Vagina (tissue), 2 donors: ENCODE data around the gene ADRB2. TPM values are rescaled to one million over a fixed set of nuclear protein-coding genes. Genes with fewer than 3 reads are reported as not detected.

ENCODE experiments used
- DNase-seq, 2 donors: peaks; one replicate each; pipeline ENCODE4 v3.0.0-alpha.2; 2017; ENCODE audit errors: extremely low spot score in 2 of 2
- H3K27ac ChIP-seq: fragments of 200-600 bp; sonication (generic); one replicate; pipeline ENCODE4 v1.5.1; 2019
- H3K27me3 ChIP-seq: fragments of 200-600 bp; sonication (generic); one replicate; pipeline ENCODE4 v1.5.1; 2019
- H3K36me3 ChIP-seq, 2 donors: fragments of 200-600 bp; sonication (generic); one replicate each; pipeline ENCODE4 v1.5.1; 2017 to 2019
- H3K4me1 ChIP-seq: fragments of 200-600 bp; sonication (generic); one replicate; pipeline ENCODE4 v1.5.1; 2019
- H3K4me3 ChIP-seq, 2 donors: fragments of 200-600 bp; sonication (generic); 1 replicate in 1 of 2; 2 replicates in 1 of 2; pipeline ENCODE4 v1.5.1; 2016 to 2019
- H3K9me3 ChIP-seq: fragments of 200-600 bp; sonication (generic); one replicate; pipeline ENCODE4 v1.5.1; 2019
- CTCF ChIP-seq, 3 experiments: fragments of 450-650 bp in 2 of 3; fragments of 200-600 bp in 1 of 3; sonication (generic) in 1 of 3; IDR thresholded peaks; one replicate each; pipeline ENCODE4 v1.5.1; 2017 to 2019; ENCODE audit warnings: antibody characterized with exemption in 3 of 3, mild to moderate bottlenecking in 2 of 3, moderate library complexity in 2 of 3
- POLR2A ChIP-seq, 2 donors: fragments of 450-650 bp; IDR thresholded peaks; one replicate each; pipeline ENCODE4 v1.6.1; 2017; ENCODE audit warnings: antibody characterized with exemption in 2 of 2, mild to moderate bottlenecking in 2 of 2, moderate library complexity in 2 of 2
- POLR2AphosphoS5 ChIP-seq, 2 donors: sonication (generic); formaldehyde crosslinking; IDR thresholded peaks; one replicate each; pipeline ENCODE4 v1.9.0; 2017; ENCODE audit warnings: antibody characterized with exemption in 2 of 2, mild to moderate bottlenecking in 2 of 2, low read depth in 1 of 2; ENCODE audit not compliant: insufficient read depth in 1 of 2
- intact Hi-C: fragments of 100-400 bp; cut with DNase I; formaldehyde crosslinking; loops from one replicate; pipeline ENCODE4 v1.15.1; 2023
- total RNA-seq: library from RNA; depleted of rRNA; stranded (reverse); fragments of >200 nt; gene quantifications from one replicate; pipeline ENCODE4 v1.2.3, GENCODE V29; 2016

ADRB2 gene
- total RNA-seq, 1 donor from 2014 or later, result 43.2 TPM

GRCh38 chr5:148815578-148815977 lies 10.8 kb upstream of the ADRB2 start:
- Histone ChIP-seq H3K27me3 (no peaks in the 10 kb centered on the region), H3K4me1 (peaks cover under 1% of the 10 kb centered on the region), H3K9me3 (no peaks in the 10 kb centered on the region), H3K27ac (no peak overlapping the region), H3K4me3 (no peak overlapping the region), H3K36me3 (no peaks in the 10 kb centered on the region)
- TF ChIP-seq POLR2A (IDR thresholded peaks at IDR 0.05), result no peak
- no peak for TF ChIP-seq CTCF (IDR thresholded peaks at IDR 0.05)
- no peak for DNase-seq
- intact Hi-C loops, result no loop called here

GRCh38 chr5:148816357-148816756 lies 10.1 kb upstream of the ADRB2 start:
- no peaks in the 10 kb centered on the region for H3K9me3 ChIP-seq
- DNase-seq, result no peak
- H3K27me3 ChIP-seq, result no peaks in the 10 kb centered on the region
- H3K4me1 ChIP-seq, result no peaks in the 10 kb centered on the region
- intact Hi-C loops, result no loop called here
- H3K27ac ChIP-seq, result no peak overlapping the region
- H3K36me3 ChIP-seq, result no peaks in the 10 kb centered on the region
- H3K4me3 ChIP-seq, result no peak overlapping the region
- TF ChIP-seq CTCF (IDR thresholded peaks at IDR 0.05), result no peak
- no peak for TF ChIP-seq POLR2AphosphoS5 (IDR thresholded peaks at IDR 0.05; ENCODE audit: insufficient read depth in 1 of 2, low read depth in 1 of 2)
- no peak for TF ChIP-seq POLR2A (IDR thresholded peaks at IDR 0.05)

GRCh38 chr5:148816782-148817181 lies 9.6 kb upstream of the ADRB2 start:
- no peaks in the 10 kb centered on the region for H3K36me3 ChIP-seq
- no peak overlapping the region for H3K27ac ChIP-seq
- H3K4me3 ChIP-seq, result no peak overlapping the region
- intact Hi-C loops, result no loop called here
- no peaks in the 10 kb centered on the region for H3K27me3 ChIP-seq
- TF ChIP-seq POLR2A (IDR thresholded peaks at IDR 0.05) (no peak), POLR2AphosphoS5 (IDR thresholded peaks at IDR 0.05; ENCODE audit: insufficient read depth in 1 of 2, low read depth in 1 of 2) (no peak), CTCF (IDR thresholded peaks at IDR 0.05) (no peak)
- no peaks in the 10 kb centered on the region for H3K9me3 ChIP-seq
- no peak for DNase-seq
- no peaks in the 10 kb centered on the region for H3K4me1 ChIP-seq

GRCh38 chr5:148817606-148818005 lies 8.8 kb upstream of the ADRB2 start:
- no peaks in the 10 kb centered on the region for H3K36me3 ChIP-seq
- H3K27me3 ChIP-seq, result no peaks in the 10 kb centered on the region
- no peak overlapping the region for H3K4me3 ChIP-seq
- no peak for DNase-seq
- H3K9me3 ChIP-seq, result no peaks in the 10 kb centered on the region
- H3K4me1 ChIP-seq, result no peaks in the 10 kb centered on the region
- intact Hi-C loops, result no loop called here
- TF ChIP-seq CTCF (IDR thresholded peaks at IDR 0.05) (no peak), POLR2AphosphoS5 (IDR thresholded peaks at IDR 0.05; ENCODE audit: insufficient read depth in 1 of 2, low read depth in 1 of 2) (no peak), POLR2A (IDR thresholded peaks at IDR 0.05) (no peak)
- H3K27ac ChIP-seq, result no peak overlapping the region

GRCh38 chr5:148820461-148821395 lies 5.7 kb upstream of the ADRB2 start:
- H3K27ac ChIP-seq, result no peak overlapping the region
- peaks cover 13% of the 10 kb centered on the region for H3K4me1 ChIP-seq
- no peaks in the 10 kb centered on the region for H3K9me3 ChIP-seq
- H3K4me3 ChIP-seq, result no peak overlapping the region
- intact Hi-C loops, result no loop called here
- DNase-seq, result no peak
- no peaks in the 10 kb centered on the region for H3K27me3 ChIP-seq
- no peaks in the 10 kb centered on the region for H3K36me3 ChIP-seq
- TF ChIP-seq POLR2A (IDR thresholded peaks at IDR 0.05), result no peak
- TF ChIP-seq CTCF (IDR thresholded peaks at IDR 0.05), result peak in 1 of 3 experiments; percentile 16
- no peak for TF ChIP-seq POLR2AphosphoS5 (IDR thresholded peaks at IDR 0.05; ENCODE audit: insufficient read depth in 1 of 2, low read depth in 1 of 2)
